IMR-90 (cell line): ENCODE measurements around the gene DPP10.

ENCODE experiments used
- BHLHE40 ChIP-seq: fragments of 150-350 bp; IDR thresholded peaks from 2 replicates; pipeline ENCODE4 v1.6.1; 2016; ENCODE audit warnings: mild to moderate bottlenecking, low read depth, low read length
- CHD1 ChIP-seq: IDR thresholded peaks from 2 replicates; pipeline ENCODE4 v1.6.1; 2012; ENCODE audit warnings: low read depth, low read length, improper control_type of control experiment
- CTCF ChIP-seq: conservative IDR thresholded peaks from 2 replicates; pipeline ENCODE4 v1.5.1; 2012; ENCODE audit warnings: mild to moderate bottlenecking, low read depth, low read length, improper control_type of control experiment
- FOS ChIP-seq: fragments of 150-350 bp; IDR thresholded peaks from 2 replicates; pipeline ENCODE4 v1.6.1; 2016; ENCODE audit warnings: low read depth, low read length
- MAFK ChIP-seq: IDR thresholded peaks from 2 replicates; pipeline ENCODE4 v1.6.1; 2012; ENCODE audit warnings: low read depth, low read length, improper control_type of control experiment
- MAZ ChIP-seq: IDR thresholded peaks from 2 replicates; pipeline ENCODE4 v1.6.1; 2012; ENCODE audit warnings: low read depth, mild to moderate bottlenecking, low read length, improper control_type of control experiment, moderate library complexity, borderline replicate concordance
- NFE2L2 ChIP-seq: fragments of 150-350 bp; IDR thresholded peaks from 2 replicates; pipeline ENCODE4 v1.6.1; 2016; ENCODE audit warnings: low read depth, mild to moderate bottlenecking, low read length
- POLR2A ChIP-seq: IDR thresholded peaks from 2 replicates; pipeline ENCODE4 v1.6.1; 2012; ENCODE audit warnings: mild to moderate bottlenecking, low read depth, low read length
- USF2 ChIP-seq: fragments of 150-350 bp; IDR thresholded peaks from 2 replicates; pipeline ENCODE4 v1.6.1; 2017; ENCODE audit warnings: mild to moderate bottlenecking, antibody characterized with exemption, low read length, low read depth

GRCh38 chr2:114862243-114862642 lies 419.8 kb downstream of the DPP10 start:
- TF ChIP-seq CTCF (no peak), POLR2A (no peak), MAFK (no peak), CHD1 (no peak), MAZ (no peak), USF2 (no peak), FOS (no peak), NFE2L2 (no peak), BHLHE40 (no peak)
